CD4-positive, alpha-beta T cell treated with Interleukin-6 for 4 hours (primary cell): ENCODE results near the gene OR7A10.
"Not testable (repeated sequence)": the region's sequence is repeated elsewhere in the genome, so short reads cannot be mapped to it uniquely, and the experiment has no call there.

Experiments
- DNase-seq: peaks from one replicate; pipeline ENCODE4 v3.0.0-alpha.2; 2020; ENCODE audit warnings: mixed read lengths

The OR7A10 gene

GRCh38 chr19:14792250-14792649 is 56.5 kb downstream of the OR7A10 start:
- not testable (repeated sequence) for DNase-seq
